ENCODE results near the gene WIPF3. TPM values are rescaled to one million over a fixed set of nuclear protein-coding genes. Genes with fewer than 3 reads are reported as not detected.

Gene WIPF3
- total RNA-seq, 1 experiment from 2014 or later, result not detected

DNA sequence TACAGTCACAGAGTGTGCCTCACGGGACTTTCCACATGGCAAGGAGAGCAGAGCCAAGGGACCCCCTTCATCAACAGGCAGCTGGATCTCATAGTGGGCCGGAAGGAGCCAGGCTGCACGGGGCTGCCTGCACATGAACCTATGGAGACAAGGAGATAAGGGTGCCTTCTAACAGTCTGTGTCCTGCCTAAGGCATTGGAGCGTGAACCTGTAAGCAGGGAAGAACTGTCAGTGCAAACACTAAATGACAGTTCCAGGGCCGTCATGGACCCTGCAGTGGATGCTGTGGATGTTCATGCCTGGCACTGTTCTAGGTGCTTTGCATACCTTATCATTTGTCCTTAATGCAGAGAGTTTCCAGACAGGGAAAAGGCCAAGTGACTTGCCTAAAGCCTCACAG lies 85.9 kb downstream of the WIPF3 start:
- H3K27me3 Mint-ChIP-seq (ENCODE audit: insufficient read depth, unreplicated experiment), result peaks cover under 1% of the 10 kb centered on the region
- intact Hi-C loops (cut with micrococcal nuclease), result no loop called here
- no peak overlapping the region for H3K4me3 Mint-ChIP-seq (ENCODE audit: unreplicated experiment)
- POLR2A ChIA-PET, result no interaction called here
- CTCF ChIA-PET, result interaction anchor here (0.7 kb wide), 1 partner anchor 112 kb away, joined by 3 read pairs; no protein-coding TSS in a partner anchor
- no TSS peak for BruUV-seq (replicated peaks)
- TF ChIP-seq, protein P1, sequence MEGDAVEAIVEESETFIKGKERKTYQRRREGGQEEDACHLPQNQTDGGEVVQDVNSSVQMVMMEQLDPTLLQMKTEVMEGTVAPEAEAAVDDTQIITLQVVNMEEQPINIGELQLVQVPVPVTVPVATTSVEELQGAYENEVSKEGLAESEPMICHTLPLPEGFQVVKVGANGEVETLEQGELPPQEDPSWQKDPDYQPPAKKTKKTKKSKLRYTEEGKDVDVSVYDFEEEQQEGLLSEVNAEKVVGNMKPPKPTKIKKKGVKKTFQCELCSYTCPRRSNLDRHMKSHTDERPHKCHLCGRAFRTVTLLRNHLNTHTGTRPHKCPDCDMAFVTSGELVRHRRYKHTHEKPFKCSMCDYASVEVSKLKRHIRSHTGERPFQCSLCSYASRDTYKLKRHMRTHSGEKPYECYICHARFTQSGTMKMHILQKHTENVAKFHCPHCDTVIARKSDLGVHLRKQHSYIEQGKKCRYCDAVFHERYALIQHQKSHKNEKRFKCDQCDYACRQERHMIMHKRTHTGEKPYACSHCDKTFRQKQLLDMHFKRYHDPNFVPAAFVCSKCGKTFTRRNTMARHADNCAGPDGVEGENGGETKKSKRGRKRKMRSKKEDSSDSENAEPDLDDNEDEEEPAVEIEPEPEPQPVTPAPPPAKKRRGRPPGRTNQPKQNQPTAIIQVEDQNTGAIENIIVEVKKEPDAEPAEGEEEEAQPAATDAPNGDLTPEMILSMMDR (IDR thresholded peaks at IDR 0.05; ENCODE audit: unreplicated experiment), result no peak
- H3K36me3 Mint-ChIP-seq (ENCODE audit: insufficient read depth, unreplicated experiment), result no peaks in the 10 kb centered on the region
- DNase-seq (ENCODE audit: unreplicated experiment), result no peak
- no peaks in the 10 kb centered on the region for H3K4me1 Mint-ChIP-seq (ENCODE audit: insufficient read depth, unreplicated experiment)
- H3K27ac Mint-ChIP-seq (ENCODE audit: low read depth, unreplicated experiment), result no peak overlapping the region
- H3K9me3 Mint-ChIP-seq (ENCODE audit: unreplicated experiment), result no peaks in the 10 kb centered on the region

DNA sequence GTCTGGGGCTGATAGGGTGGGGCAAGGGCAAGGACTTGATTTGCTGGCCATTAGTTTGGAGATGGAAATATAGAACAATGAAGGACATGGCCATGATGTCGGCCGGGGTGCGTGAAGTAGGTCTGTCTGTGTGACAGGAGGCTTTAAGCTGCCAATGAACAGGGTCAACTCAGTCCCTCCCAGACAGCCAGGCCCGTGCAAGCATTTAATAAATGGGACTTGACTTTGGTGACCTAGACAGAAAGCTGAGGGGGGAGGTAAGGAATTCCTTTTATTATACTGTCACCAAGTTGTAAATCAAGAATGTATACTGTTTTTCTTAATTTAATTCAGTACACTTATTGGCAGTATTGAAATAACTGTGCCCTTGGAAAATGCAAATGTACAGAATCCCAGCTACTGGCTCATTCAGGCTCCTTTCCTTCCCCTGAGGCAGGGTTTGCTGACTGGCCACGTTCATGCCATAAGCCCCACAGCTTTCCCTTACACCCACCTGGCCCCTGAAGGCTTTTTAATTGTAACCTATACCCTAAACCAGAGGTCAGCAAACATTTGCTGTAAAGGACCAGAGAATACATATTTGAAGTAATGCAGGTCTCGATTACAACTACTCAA lies 87.2 kb downstream of the WIPF3 start:
- TF ChIP-seq, protein P1 (IDR thresholded peaks at IDR 0.05; ENCODE audit: unreplicated experiment), result no peak
- Mint-ChIP-seq H3K4me1 (ENCODE audit: insufficient read depth, unreplicated experiment) (no peaks in the 10 kb centered on the region), H3K4me3 (ENCODE audit: unreplicated experiment) (no peak overlapping the region), H3K27ac (ENCODE audit: low read depth, unreplicated experiment) (no peak overlapping the region), H3K9me3 (ENCODE audit: unreplicated experiment) (peaks cover 9% of the 10 kb centered on the region), H3K36me3 (ENCODE audit: insufficient read depth, unreplicated experiment) (no peaks in the 10 kb centered on the region), H3K27me3 (ENCODE audit: insufficient read depth, unreplicated experiment) (peaks cover 13% of the 10 kb centered on the region)
- POLR2A ChIA-PET, result no interaction called here
- no TSS peak for BruUV-seq (replicated peaks)
- CTCF ChIA-PET, result interaction anchor here (0.8 kb wide), 1 partner anchor 34 kb away, joined by 3 read pairs; no protein-coding TSS in a partner anchor
- intact Hi-C loops (cut with micrococcal nuclease), result no loop called here
- no peak for DNase-seq (ENCODE audit: unreplicated experiment)

DNA sequence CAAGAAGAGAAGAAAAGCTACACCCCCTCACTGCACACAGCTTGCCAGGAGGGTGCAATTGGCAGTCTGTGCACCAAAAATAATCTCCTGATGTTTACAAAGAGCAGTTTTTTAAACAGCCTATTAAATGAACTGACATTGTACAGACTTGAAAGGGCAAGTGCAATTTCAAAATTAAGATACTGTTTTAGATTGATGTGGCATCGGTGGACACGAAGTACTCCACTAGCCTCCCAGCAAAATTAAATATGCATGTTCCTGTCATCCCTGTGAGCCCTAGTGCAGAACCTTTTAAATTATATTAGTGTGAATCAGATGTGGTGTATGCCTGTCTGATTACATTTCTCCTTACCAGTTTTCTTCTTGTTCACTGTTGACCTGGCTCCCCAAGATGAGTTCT lies 87.9 kb downstream of the WIPF3 start:
- Mint-ChIP-seq H3K27ac (ENCODE audit: low read depth, unreplicated experiment) (no peak overlapping the region), H3K4me3 (ENCODE audit: unreplicated experiment) (no peak overlapping the region), H3K27me3 (ENCODE audit: insufficient read depth, unreplicated experiment) (peaks cover 20% of the 10 kb centered on the region), H3K9me3 (ENCODE audit: unreplicated experiment) (peaks cover 10% of the 10 kb centered on the region), H3K4me1 (ENCODE audit: insufficient read depth, unreplicated experiment) (no peaks in the 10 kb centered on the region), H3K36me3 (ENCODE audit: insufficient read depth, unreplicated experiment) (no peaks in the 10 kb centered on the region)
- TF ChIP-seq, protein P1 (IDR thresholded peaks at IDR 0.05; ENCODE audit: unreplicated experiment), result no peak
- ChIA-PET CTCF (interaction anchor here (0.7 to 1.2 kb wide), 2 partner anchors 27 to 30 kb away, joined by 4 to 6 read pairs; no protein-coding TSS in a partner anchor), POLR2A (interaction anchor here (1.1 kb wide), 1 partner anchor 40 kb away, joined by 4 read pairs; no protein-coding TSS in a partner anchor)
- no TSS peak for BruUV-seq (replicated peaks)
- intact Hi-C loops (cut with micrococcal nuclease), result no loop called here
- no peak for DNase-seq (ENCODE audit: unreplicated experiment)

GRCh38 chr7:29895559-29895958 lies 89.3 kb downstream of the WIPF3 start:
- peaks cover 10% of the 10 kb centered on the region for H3K9me3 Mint-ChIP-seq (ENCODE audit: unreplicated experiment)
- no peak for DNase-seq (ENCODE audit: unreplicated experiment)
- no peak overlapping the region for H3K4me3 Mint-ChIP-seq (ENCODE audit: unreplicated experiment)
- ChIA-PET POLR2A (interaction anchor here (0.6 kb wide), 2 partner anchors 13 to 17 kb away, joined by 3 to 4 read pairs; no protein-coding TSS in a partner anchor), CTCF (interaction anchor here (0.7 kb wide), 1 partner anchor 168 kb away, joined by 4 read pairs; no protein-coding TSS in a partner anchor)
- no peaks in the 10 kb centered on the region for H3K4me1 Mint-ChIP-seq (ENCODE audit: insufficient read depth, unreplicated experiment)
- intact Hi-C loops (cut with micrococcal nuclease), result no loop called here
- H3K36me3 Mint-ChIP-seq (ENCODE audit: insufficient read depth, unreplicated experiment), result no peaks in the 10 kb centered on the region
- no peak overlapping the region for H3K27ac Mint-ChIP-seq (ENCODE audit: low read depth, unreplicated experiment)
- peaks cover 20% of the 10 kb centered on the region for H3K27me3 Mint-ChIP-seq (ENCODE audit: insufficient read depth, unreplicated experiment)
- TF ChIP-seq, protein P1 (IDR thresholded peaks at IDR 0.05; ENCODE audit: unreplicated experiment), result no peak
- no TSS peak for BruUV-seq (replicated peaks)

All from MCF 10A (cell line).